CD8-positive, alpha-beta memory T cell (primary cell): ENCODE results near the gene CD68. TPM values are rescaled to one million over a fixed set of nuclear protein-coding genes. Genes with fewer than 3 reads are reported as not detected.

Experiments
- CTCF ChIA-PET: fragments of 350-600 bp; sonication (Branson Sonifier 250); formaldehyde crosslinking; loops from one replicate; lab custom pipeline; 2021; ENCODE audit warnings: antibody characterized with exemption; lab: Charles Lee
- POLR2A ChIA-PET: fragments of 350-600 bp; sonication (Branson Sonifier 250); formaldehyde crosslinking; loops from one replicate; lab custom pipeline; 2021; ENCODE audit warnings: antibody characterized with exemption; lab: Charles Lee
- DNase-seq, 5 donors: peaks; one replicate each; pipeline versions ENCODE4 v3.0.0 to v3.0.0-alpha.2; 2020 to 2022; ENCODE audit warnings: mixed read lengths in 1 of 5
- H3K27ac ChIP-seq: one replicate; pipeline ENCODE4 v1.7.0; 2013; ENCODE audit warnings: low read depth, mild to moderate bottlenecking, low read length, moderate library complexity
- H3K27me3 ChIP-seq: 2 replicates; pipeline ENCODE4 v1.7.0; 2013; ENCODE audit warnings: low read length, mild to moderate bottlenecking; ENCODE audit not compliant: insufficient read depth, poor library complexity, severe bottlenecking
- H3K36me3 ChIP-seq: 2 replicates; pipeline ENCODE4 v1.7.0; 2013; ENCODE audit warnings: mild to moderate bottlenecking, low read length, moderate library complexity; ENCODE audit not compliant: insufficient read depth
- H3K4me1 ChIP-seq: 2 replicates; pipeline ENCODE4 v1.7.0; 2013; ENCODE audit warnings: mild to moderate bottlenecking, low read length, moderate library complexity; ENCODE audit not compliant: insufficient read depth
- H3K4me3 ChIP-seq: 2 replicates; pipeline ENCODE4 v1.7.0; 2013; ENCODE audit warnings: mild to moderate bottlenecking, low read length
- H3K9me3 ChIP-seq: 2 replicates; pipeline ENCODE4 v1.7.0; 2013; ENCODE audit warnings: mild to moderate bottlenecking, low read length
- H3K27ac Mint-ChIP-seq, 8 donors: one replicate each; pipeline ENCODE4 v1.8.0; 2020 to 2021; ENCODE audit warnings: mixed read lengths in 8 of 8, mild to moderate bottlenecking in 6 of 8, inconsistent platforms in 3 of 8, moderate library complexity in 3 of 8
- H3K27me3 Mint-ChIP-seq, 2 donors: one replicate each; pipeline ENCODE4 v1.8.0; 2020 to 2021; ENCODE audit warnings: mixed read lengths in 2 of 2, mild to moderate bottlenecking in 1 of 2, moderate library complexity in 1 of 2
- H3K36me3 Mint-ChIP-seq, 3 donors: one replicate each; pipeline ENCODE4 v1.8.0; 2020 to 2021; ENCODE audit warnings: mixed read lengths in 3 of 3, inconsistent platforms in 1 of 3, mild to moderate bottlenecking in 1 of 3
- H3K4me1 Mint-ChIP-seq, 3 donors: one replicate each; pipeline ENCODE4 v1.8.0; 2020 to 2021; ENCODE audit warnings: mixed read lengths in 3 of 3, inconsistent platforms in 1 of 3, mild to moderate bottlenecking in 1 of 3
- H3K4me3 Mint-ChIP-seq, 7 donors: one replicate each; pipeline ENCODE4 v1.8.0; 2020 to 2021; ENCODE audit warnings: mixed read lengths in 7 of 7, mild to moderate bottlenecking in 6 of 7, moderate library complexity in 4 of 7, inconsistent platforms in 2 of 7
- H3K9me3 Mint-ChIP-seq, 5 donors: one replicate each; pipeline ENCODE4 v1.8.0; 2020 to 2022; ENCODE audit warnings: mixed read lengths in 5 of 5, mild to moderate bottlenecking in 3 of 5, moderate library complexity in 2 of 5, inconsistent platforms in 1 of 5
- polyA plus RNA-seq: library from polyadenylated mRNA; unstranded; fragments of 300-500 nt; fragmentation: Illumina TruSeq; gene quantifications from one replicate; pipeline ENCODE4 v1.2.3, GENCODE V29; 2021
- total RNA-seq, 2 experiments: library from RNA; stranded (reverse); gene quantifications; one replicate each; pipeline ENCODE4 v1.2.3, GENCODE V29; 2021

CD68 gene
- total and polyA plus RNA-seq, 3 experiments from 2014 or later, result 1.2 to 12.7 (median 11.1) TPM

- Histone ChIP-seq H3K4me3 (no peak overlapping the region), H3K9me3 (no peaks in the 10 kb centered on the region), H3K27ac (no peak overlapping the region), H3K36me3 (no peaks in the 10 kb centered on the region), H3K27me3 (no peaks in the 10 kb centered on the region), H3K4me1 (peaks cover 56% of the 10 kb centered on the region)
- ChIA-PET CTCF (interaction anchor here (1.3 to 2.3 kb wide), 3 partner anchors 32 to 119 kb away, joined by 3 to 10 read pairs (median 4); no protein-coding TSS in a partner anchor), POLR2A (no interaction called here)
- peaks cover 0 to 26% (median 4%) of the 10 kb centered on the region in 3 donors for H3K36me3 Mint-ChIP-seq
- peak overlapping the region in 7 of 8 donors; percentile 49 to 96 (median 82) for H3K27ac Mint-ChIP-seq
- DNase-seq, result no peak
- H3K4me3 Mint-ChIP-seq, result peak overlapping the region in 1 of 7 donors; percentile 34
- H3K9me3 Mint-ChIP-seq, result no peaks in the 10 kb centered on the region
- no peaks in the 10 kb centered on the region for H3K27me3 Mint-ChIP-seq
- peaks cover 40 to 47% (median 46%) of the 10 kb centered on the region in 3 donors for H3K4me1 Mint-ChIP-seq
Measured at GRCh38 chr17:7555320-7555948, 24.0 kb upstream of the CD68 start.

GRCh38 chr17:7556627-7557026, 22.8 kb upstream of the CD68 start:
- Mint-ChIP-seq H3K4me1 (peaks cover 41 to 47% (median 47%) of the 10 kb centered on the region in 3 donors), H3K27ac (peak overlapping the region in 5 of 8 donors; percentile 33 to 86 (median 48)), H3K4me3 (peak overlapping the region in 1 of 7 donors; percentile 4), H3K9me3 (peaks cover 0 to 2% (median 0%) of the 10 kb centered on the region in 5 donors), H3K27me3 (peaks cover 0 to 2% of the 10 kb centered on the region in 2 donors), H3K36me3 (peaks cover 0 to 28% (median 2%) of the 10 kb centered on the region in 3 donors)
- CTCF ChIA-PET, result interaction anchor here (1.3 to 2.3 kb wide), 3 partner anchors 33 to 120 kb away, joined by 3 to 10 read pairs (median 6); no protein-coding TSS in a partner anchor
- no peaks in the 10 kb centered on the region for H3K36me3 ChIP-seq
- no peak for DNase-seq
- POLR2A ChIA-PET, result no interaction called here
- H3K9me3 ChIP-seq, result no peaks in the 10 kb centered on the region
- no peaks in the 10 kb centered on the region for H3K27me3 ChIP-seq
- no peak overlapping the region for H3K4me3 ChIP-seq
- H3K4me1 ChIP-seq, result peaks cover 56% of the 10 kb centered on the region
- no peak overlapping the region for H3K27ac ChIP-seq

DNA sequence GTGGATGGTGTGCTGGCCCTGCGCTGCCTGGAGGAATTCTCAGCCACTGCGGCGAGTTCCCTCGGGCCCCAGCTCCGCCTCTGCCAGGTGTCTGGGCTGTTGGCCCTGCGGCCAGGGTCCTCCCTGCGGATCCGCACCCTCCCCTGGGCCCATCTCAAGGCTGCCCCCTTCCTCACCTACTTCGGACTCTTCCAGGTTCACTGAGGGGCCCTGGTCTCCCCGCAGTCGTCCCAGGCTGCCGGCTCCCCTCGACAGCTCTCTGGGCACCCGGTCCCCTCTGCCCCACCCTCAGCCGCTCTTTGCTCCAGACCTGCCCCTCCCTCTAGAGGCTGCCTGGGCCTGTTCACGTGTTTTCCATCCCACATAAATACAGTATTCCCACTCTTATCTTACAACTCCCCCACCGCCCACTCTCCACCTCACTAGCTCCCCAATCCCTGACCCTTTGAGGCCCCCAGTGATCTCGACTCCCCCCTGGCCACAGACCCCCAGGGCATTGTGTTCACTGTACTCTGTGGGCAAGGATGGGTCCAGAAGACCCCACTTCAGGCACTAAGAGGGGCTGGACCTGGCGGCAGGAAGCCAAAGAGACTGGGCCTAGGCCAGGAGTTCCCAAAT, 22.2 kb upstream of the CD68 start:
- Histone ChIP-seq H3K36me3 (no peaks in the 10 kb centered on the region), H3K27me3 (no peaks in the 10 kb centered on the region), H3K9me3 (no peaks in the 10 kb centered on the region), H3K4me1 (peaks cover 51% of the 10 kb centered on the region), H3K4me3 (no peak overlapping the region), H3K27ac (no peak overlapping the region)
- DNase-seq, result no peak
- Mint-ChIP-seq H3K4me1 (peaks cover 37 to 42% (median 42%) of the 10 kb centered on the region in 3 donors), H3K27ac (peak overlapping the region in 1 of 8 donors; percentile 42), H3K4me3 (no peak overlapping the region), H3K9me3 (peaks cover 0 to 2% (median 0%) of the 10 kb centered on the region in 5 donors), H3K36me3 (peaks cover 0 to 26% (median 2%) of the 10 kb centered on the region in 3 donors), H3K27me3 (peaks cover 0 to 4% of the 10 kb centered on the region in 2 donors)
- CTCF ChIA-PET, result interaction anchor here (1.6 to 2.6 kb wide), 3 partner anchors 34 to 201 kb away, joined by 6 to 10 read pairs (median 9); partner anchors contain the start of gene TMEM95
- POLR2A ChIA-PET, result no interaction called here

DNA sequence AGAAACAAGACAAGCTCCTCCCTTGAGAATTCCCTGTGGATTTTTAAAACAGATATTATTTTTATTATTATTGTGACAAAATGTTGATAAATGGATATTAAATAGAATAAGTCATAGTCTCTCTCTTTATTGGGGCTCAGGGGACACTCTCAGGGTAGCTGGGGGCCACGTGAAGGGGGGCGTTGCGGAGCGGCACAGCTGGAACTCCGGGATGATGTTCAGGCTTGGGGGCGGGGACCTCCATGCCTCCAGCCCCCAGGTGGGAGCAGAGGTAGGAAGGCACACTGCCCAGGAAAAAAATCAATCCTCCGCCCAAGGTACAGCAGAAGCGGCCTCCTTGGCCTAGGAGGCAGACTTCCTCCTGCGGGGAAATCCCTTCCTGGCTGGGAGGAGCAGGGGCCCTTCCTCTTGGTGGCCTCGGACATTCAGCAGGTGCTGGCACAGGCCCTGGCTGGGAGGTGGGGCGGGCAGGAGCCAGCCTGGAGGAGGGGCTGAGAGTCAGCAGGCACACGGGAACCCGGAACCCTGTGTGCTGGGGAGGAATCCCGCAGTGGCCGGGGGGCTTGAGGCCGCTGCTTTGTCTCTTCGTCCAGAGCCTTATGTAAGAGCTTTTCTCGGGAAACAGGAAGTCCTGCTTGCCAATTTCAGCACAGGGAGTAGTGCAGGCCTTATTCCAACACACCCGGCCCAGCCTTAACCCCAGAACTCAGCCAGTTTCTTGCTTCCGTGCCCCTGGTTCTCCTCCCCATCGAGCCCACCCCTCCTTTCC, 21.5 kb upstream of the CD68 start:
- H3K4me1 Mint-ChIP-seq, result peaks cover 37 to 42% (median 42%) of the 10 kb centered on the region in 3 donors
- H3K4me3 ChIP-seq, result no peak overlapping the region
- H3K4me1 ChIP-seq, result peaks cover 51% of the 10 kb centered on the region
- no peaks in the 10 kb centered on the region for H3K27me3 ChIP-seq
- ChIA-PET CTCF (interaction anchor here (1.6 to 2.6 kb wide), 4 partner anchors 31 to 202 kb away, joined by 6 to 10 read pairs (median 8); partner anchors contain the start of genes SOX15 and TMEM95), POLR2A (no interaction called here)
- no peaks in the 10 kb centered on the region for H3K9me3 ChIP-seq
- no peaks in the 10 kb centered on the region for H3K36me3 ChIP-seq
- H3K4me3 Mint-ChIP-seq, result no peak overlapping the region
- peaks cover 0 to 2% (median 0%) of the 10 kb centered on the region in 5 donors for H3K9me3 Mint-ChIP-seq
- DNase-seq, result no peak
- H3K27me3 Mint-ChIP-seq, result peaks cover 0 to 4% of the 10 kb centered on the region in 2 donors
- peaks cover 0 to 30% (median 3%) of the 10 kb centered on the region in 3 donors for H3K36me3 Mint-ChIP-seq
- no peak overlapping the region for H3K27ac ChIP-seq
- peak overlapping the region in 4 of 8 donors; percentile 42 to 66 (median 50) for H3K27ac Mint-ChIP-seq

- CTCF ChIA-PET, result interaction anchor here (1.7 to 3.9 kb wide), 3 partner anchors 31 to 203 kb away, joined by 6 to 37 read pairs (median 9); partner anchors contain the start of genes SOX15 and TMEM95
- peaks cover 1% of the 10 kb centered on the region for H3K36me3 ChIP-seq
- no peaks in the 10 kb centered on the region for H3K9me3 ChIP-seq
- H3K4me1 ChIP-seq, result peaks cover 46% of the 10 kb centered on the region
- Mint-ChIP-seq H3K27ac (peak within 1 kb of the TSS in 6 of 8 donors; percentile 29 to 93 (median 50)), H3K9me3 (peaks cover 0 to 2% (median 0%) of the 10 kb centered on the region in 5 donors), H3K36me3 (peaks cover 0 to 28% (median 3%) of the 10 kb centered on the region in 3 donors), H3K4me1 (peaks cover 31 to 38% (median 36%) of the 10 kb centered on the region in 3 donors), H3K4me3 (peak within 1 kb of the TSS in 4 of 7 donors; percentile 16 to 89 (median 56)), H3K27me3 (peaks cover 0 to 4% of the 10 kb centered on the region in 2 donors)
- POLR2A ChIA-PET, result interaction anchor here (0.5 kb wide), 1 partner anchor 38 kb away, joined by 10 read pairs; no protein-coding TSS in a partner anchor
- no peaks in the 10 kb centered on the region for H3K27me3 ChIP-seq
- DNase-seq, result peak in 1 of 5 donors; percentile 42
- no peak within 1 kb of the TSS for H3K4me3 ChIP-seq
- H3K27ac ChIP-seq, result no peak within 1 kb of the TSS
Measured at GRCh38 chr17:7558544-7559319, 20.7 kb upstream of the CD68 start, which contains the start of gene TNFSF13. TSS of gene TNFSF13 (plus strand) at chr17:7558750. CDS start at chr17:7559040, 290 bp downstream.

DNA sequence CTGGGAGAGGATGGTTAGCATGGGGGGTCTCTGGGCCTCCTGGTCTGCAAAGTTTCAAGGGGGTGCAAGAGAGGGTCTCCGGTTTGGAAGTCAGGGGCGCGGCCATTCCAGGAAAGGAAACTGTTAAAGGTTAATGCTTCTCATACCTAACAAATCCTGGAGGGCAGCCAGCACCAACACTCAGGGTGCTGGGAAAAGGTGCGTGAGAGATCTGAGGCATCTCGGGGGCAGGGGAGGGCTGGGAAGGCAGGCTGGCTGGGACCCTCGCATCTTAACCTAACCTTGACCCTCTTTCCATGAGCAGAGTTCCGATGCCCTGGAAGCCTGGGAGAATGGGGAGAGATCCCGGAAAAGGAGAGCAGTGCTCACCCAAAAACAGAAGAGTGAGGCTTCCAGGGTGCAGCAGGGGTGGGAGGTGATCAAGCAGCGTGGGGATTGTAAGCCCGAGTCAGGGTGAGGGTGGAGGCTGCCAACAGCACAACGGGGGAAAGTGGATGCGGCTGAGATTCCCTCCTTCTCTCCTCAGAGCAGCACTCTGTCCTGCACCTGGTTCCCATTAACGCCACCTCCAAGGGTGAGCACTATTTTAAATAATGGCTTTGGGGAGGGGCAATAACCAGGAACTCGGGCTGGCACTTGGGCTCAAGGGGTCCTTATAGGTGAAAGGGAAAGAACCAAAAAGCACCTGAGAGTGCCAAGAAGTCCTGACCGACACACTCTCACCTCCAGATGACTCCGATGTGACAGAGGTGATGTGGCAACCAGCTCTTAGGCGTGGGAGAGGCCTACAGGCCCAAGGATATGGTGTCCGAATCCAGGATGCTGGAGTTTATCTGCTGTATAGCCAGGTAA, 19.9 kb upstream of the CD68 start:
- Histone ChIP-seq H3K4me1 (peaks cover 42% of the 10 kb centered on the region), H3K4me3 (no peak overlapping the region), H3K27me3 (no peaks in the 10 kb centered on the region), H3K36me3 (peaks cover 9% of the 10 kb centered on the region), H3K9me3 (no peaks in the 10 kb centered on the region), H3K27ac (no peak overlapping the region)
- Mint-ChIP-seq H3K4me3 (peak overlapping the region in 3 of 7 donors; percentile 38 to 89 (median 73)), H3K4me1 (peaks cover 29 to 41% (median 32%) of the 10 kb centered on the region in 3 donors), H3K36me3 (peaks cover 0 to 33% (median 5%) of the 10 kb centered on the region in 3 donors), H3K9me3 (peaks cover 0 to 2% (median 0%) of the 10 kb centered on the region in 5 donors), H3K27ac (peak overlapping the region in 5 of 8 donors; percentile 29 to 99 (median 93)), H3K27me3 (peaks cover 0 to 4% of the 10 kb centered on the region in 2 donors)
- no peak for DNase-seq
- POLR2A ChIA-PET, result interaction anchor here (0.5 to 2.1 kb wide), 5 partner anchors 38 to 123 kb away, joined by 3 to 10 read pairs (median 6); partner anchors contain the start of genes FGF11 and POLR2A
- CTCF ChIA-PET, result interaction anchor here (1.0 to 3.9 kb wide), 25 partner anchors 10 to 263 kb away, joined by 3 to 75 read pairs (median 9); partner anchors contain the start of genes ACAP1, CHRNB1, MPDU1 and NEURL4
